Smooth muscle cell (in vitro differentiated cells): ENCODE results near the gene RAB33B. TPM values are rescaled to one million over a fixed set of nuclear protein-coding genes. Genes with fewer than 3 reads are reported as not detected.
"Not testable (repeated sequence)": the region's sequence is repeated elsewhere in the genome, so short reads cannot be mapped to it uniquely, and the experiment has no call there.

Experiments
- DNase-seq: peaks from one replicate; lab custom pipeline; 2025; ENCODE audit not compliant: unreplicated experiment; lab: John Stamatoyannopoulos, UW
- H2AFZ ChIP-seq: fragments of 200-600 bp; sonication (generic); 2 replicates; pipeline ENCODE4 v1.6.0; 2016; ENCODE audit warnings: antibody characterized with exemption, low read depth, mild to moderate bottlenecking
- H3F3A ChIP-seq: fragments of 200-600 bp; sonication (generic); 2 replicates; pipeline ENCODE4 v1.6.0; 2017; ENCODE audit warnings: antibody characterized with exemption, low read depth
- H3K27ac ChIP-seq: fragments of 200-600 bp; sonication (generic); 2 replicates; pipeline ENCODE4 v1.5.1; 2016; ENCODE audit warnings: low read depth, mild to moderate bottlenecking
- H3K27me3 ChIP-seq: fragments of 200-600 bp; sonication (generic); 2 replicates; pipeline ENCODE4 v1.6.1; 2016; ENCODE audit warnings: low read depth, mild to moderate bottlenecking
- H3K36me3 ChIP-seq: fragments of 200-600 bp; sonication (generic); 2 replicates; pipeline ENCODE4 v1.5.1; 2016; ENCODE audit warnings: low read depth
- H3K4me1 ChIP-seq: fragments of 200-600 bp; sonication (generic); 2 replicates; pipeline ENCODE4 v1.5.1; 2016; ENCODE audit warnings: low read depth
- H3K4me2 ChIP-seq: fragments of 200-600 bp; sonication (generic); 2 replicates; pipeline ENCODE4 v1.6.0; 2016; ENCODE audit warnings: mild to moderate bottlenecking
- H3K4me3 ChIP-seq: fragments of 200-600 bp; sonication (generic); 2 replicates; pipeline ENCODE4 v1.5.1; 2016; ENCODE audit warnings: mild to moderate bottlenecking
- H3K79me2 ChIP-seq: fragments of 200-600 bp; sonication (generic); 2 replicates; pipeline ENCODE4 v1.6.0; 2016; ENCODE audit warnings: low read depth, mild to moderate bottlenecking
- H3K9ac ChIP-seq: fragments of 200-600 bp; sonication (generic); 2 replicates; pipeline ENCODE4 v1.6.0; 2016; ENCODE audit warnings: low read depth
- H3K9me3 ChIP-seq: fragments of 200-600 bp; sonication (generic); replicated peaks from 2 replicates; pipeline ENCODE4 v1.5.1; 2016; ENCODE audit warnings: low read depth
- H4K20me1 ChIP-seq: fragments of 200-600 bp; sonication (generic); 2 replicates; pipeline ENCODE4 v1.6.0; 2016; ENCODE audit warnings: low read depth
- WGBS: methylation state at CpG from one replicate; pipeline ENCODE4 v1.1.7; 2016; ENCODE audit warnings: low lambda C conversion rate; 5-methylcytosine and 5-hydroxymethylcytosine counted together
- polyA plus RNA-seq: library from polyadenylated mRNA; unstranded; fragments of >200 nt; fragmentation: Nextera tagmentation; extraction: Ambion mirVana; gene quantifications from 2 replicates; pipeline ENCODE4 v1.2.1, GENCODE V29; 2016
- total RNA-seq: library from RNA; depleted of rRNA; stranded (reverse); fragments of >200 nt; gene quantifications from 2 replicates; pipeline ENCODE4 v1.2.3, GENCODE V29; 2014
- TF ChIP-seq, protein P1 (sequence below): fragments of 200-600 bp; sonication (generic); IDR thresholded peaks from 2 replicates; pipeline ENCODE4 v1.5.1; 2017; ENCODE audit warnings: borderline replicate concordance, mild to moderate bottlenecking, antibody characterized with exemption; ENCODE audit not compliant: insufficient read depth, poor library complexity, severe bottlenecking

The RAB33B gene
- total and polyA plus RNA-seq, 2 experiments from 2014 or later, result 6.3 to 15.8 TPM

DNA sequence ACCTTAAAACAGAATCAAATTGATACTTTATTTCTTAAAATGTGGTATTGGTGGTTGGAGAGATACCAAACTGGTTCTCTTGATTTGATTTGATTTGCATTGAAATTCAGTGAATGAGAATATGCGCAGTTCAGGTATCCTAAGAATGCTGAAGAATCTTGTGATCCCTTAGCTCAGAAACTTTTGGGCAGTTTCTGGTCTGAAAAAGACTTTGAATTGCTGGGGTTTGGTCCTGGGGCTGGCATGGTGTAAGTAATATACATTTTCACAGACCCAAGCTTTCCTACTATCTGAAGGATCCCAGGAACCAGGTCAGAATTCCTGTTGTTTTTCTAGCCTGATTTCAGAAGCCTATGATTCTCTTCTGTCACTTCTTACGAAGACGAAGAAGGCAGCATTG is 6.6 kb downstream of the RAB33B start:
- TF ChIP-seq, protein P1, sequence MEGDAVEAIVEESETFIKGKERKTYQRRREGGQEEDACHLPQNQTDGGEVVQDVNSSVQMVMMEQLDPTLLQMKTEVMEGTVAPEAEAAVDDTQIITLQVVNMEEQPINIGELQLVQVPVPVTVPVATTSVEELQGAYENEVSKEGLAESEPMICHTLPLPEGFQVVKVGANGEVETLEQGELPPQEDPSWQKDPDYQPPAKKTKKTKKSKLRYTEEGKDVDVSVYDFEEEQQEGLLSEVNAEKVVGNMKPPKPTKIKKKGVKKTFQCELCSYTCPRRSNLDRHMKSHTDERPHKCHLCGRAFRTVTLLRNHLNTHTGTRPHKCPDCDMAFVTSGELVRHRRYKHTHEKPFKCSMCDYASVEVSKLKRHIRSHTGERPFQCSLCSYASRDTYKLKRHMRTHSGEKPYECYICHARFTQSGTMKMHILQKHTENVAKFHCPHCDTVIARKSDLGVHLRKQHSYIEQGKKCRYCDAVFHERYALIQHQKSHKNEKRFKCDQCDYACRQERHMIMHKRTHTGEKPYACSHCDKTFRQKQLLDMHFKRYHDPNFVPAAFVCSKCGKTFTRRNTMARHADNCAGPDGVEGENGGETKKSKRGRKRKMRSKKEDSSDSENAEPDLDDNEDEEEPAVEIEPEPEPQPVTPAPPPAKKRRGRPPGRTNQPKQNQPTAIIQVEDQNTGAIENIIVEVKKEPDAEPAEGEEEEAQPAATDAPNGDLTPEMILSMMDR, result no peak
- no peaks in the 10 kb centered on the region for H3K27me3 ChIP-seq
- no peak overlapping the region for H3K4me2 ChIP-seq
- no peak overlapping the region for H3K27ac ChIP-seq
- no peak overlapping the region for H2AFZ ChIP-seq
- H3K36me3 ChIP-seq, result no peaks in the 10 kb centered on the region
- no peak for DNase-seq
- no peak overlapping the region for H3K9ac ChIP-seq
- peaks cover 18% of the 10 kb centered on the region for H3K4me1 ChIP-seq
- 90% methylated on average over 3 of the region's 3 CpGs for WGBS
- H4K20me1 ChIP-seq, result peaks cover 84% of the 10 kb centered on the region
- no peaks in the 10 kb centered on the region for H3F3A ChIP-seq
- H3K4me3 ChIP-seq, result no peak overlapping the region
- peaks cover 96% of the 10 kb centered on the region for H3K79me2 ChIP-seq
- H3K9me3 ChIP-seq, result no peaks in the 10 kb centered on the region

DNA sequence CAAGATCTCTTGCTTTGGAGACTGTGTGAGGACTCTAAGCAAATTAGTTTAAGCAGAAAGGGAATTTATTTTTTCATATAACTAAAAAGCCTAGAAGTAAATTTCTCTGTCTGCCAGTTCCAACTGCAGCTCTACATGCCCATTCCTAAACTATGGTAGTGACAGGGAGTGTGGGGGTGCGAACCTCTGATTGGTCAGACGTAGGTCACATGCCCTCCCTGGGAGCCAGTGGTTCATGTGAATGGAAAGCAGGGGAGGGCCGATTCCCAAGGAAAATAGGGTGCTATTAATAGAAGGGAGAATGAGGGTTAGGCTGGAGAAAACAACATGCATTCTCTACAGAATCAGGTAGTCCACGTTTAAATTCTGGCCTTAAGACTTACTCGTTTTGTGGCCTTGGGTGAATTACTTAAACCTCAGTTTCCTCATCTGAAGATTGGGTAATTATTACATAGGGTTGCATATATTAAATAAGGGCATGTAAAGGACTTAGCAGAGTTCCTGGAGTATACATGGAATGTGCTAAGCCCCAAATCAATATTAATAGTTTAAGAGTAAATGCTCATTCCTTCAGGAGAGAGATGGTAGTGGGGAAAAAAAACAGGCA is 7.2 kb downstream of the RAB33B start:
- H3F3A ChIP-seq, result no peaks in the 10 kb centered on the region
- no peak overlapping the region for H3K4me2 ChIP-seq
- H3K36me3 ChIP-seq, result no peaks in the 10 kb centered on the region
- H3K27ac ChIP-seq, result no peak overlapping the region
- no peaks in the 10 kb centered on the region for H3K9me3 ChIP-seq
- no peaks in the 10 kb centered on the region for H3K27me3 ChIP-seq
- DNase-seq, result no peak
- H3K4me3 ChIP-seq, result no peak overlapping the region
- no peak overlapping the region for H3K9ac ChIP-seq
- peaks cover 14% of the 10 kb centered on the region for H3K4me1 ChIP-seq
- TF ChIP-seq, protein P1, result no peak
- H2AFZ ChIP-seq, result no peak overlapping the region
- peaks cover 84% of the 10 kb centered on the region for H4K20me1 ChIP-seq
- peaks cover 96% of the 10 kb centered on the region for H3K79me2 ChIP-seq
- WGBS, result 83% methylated on average over 5 of the region's 5 CpGs

DNA sequence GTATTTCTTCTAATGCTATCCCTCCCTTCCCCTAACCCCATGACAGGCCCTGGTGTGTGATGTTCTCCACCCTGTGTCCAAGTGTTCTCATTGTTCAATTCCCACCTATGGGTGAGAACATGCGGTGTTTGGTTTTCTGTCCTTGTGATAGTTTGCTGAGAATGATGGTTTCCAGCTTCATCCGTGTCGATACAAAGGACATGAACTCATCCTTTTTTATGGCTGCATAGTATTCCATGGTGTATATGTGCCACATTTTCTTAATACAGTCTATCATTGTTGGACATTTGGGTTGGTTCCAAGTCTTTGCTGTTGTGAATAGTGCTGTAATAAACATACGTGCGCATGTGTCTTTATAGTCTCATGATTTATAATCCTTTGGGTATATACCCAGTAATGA is 10.6 kb downstream of the RAB33B start:
- H3K79me2 ChIP-seq, result peaks cover 95% of the 10 kb centered on the region
- not testable (repeated sequence) for H2AFZ ChIP-seq, H3F3A ChIP-seq, H3K27me3 ChIP-seq, H3K4me3 ChIP-seq, DNase-seq, H3K36me3 ChIP-seq, H3K9ac ChIP-seq, H3K4me2 ChIP-seq, H3K4me1 ChIP-seq, H3K9me3 ChIP-seq, H3K27ac ChIP-seq
- H4K20me1 ChIP-seq, result peaks cover 68% of the 10 kb centered on the region
- WGBS, result 97% methylated on average over 5 of the region's 5 CpGs

DNA sequence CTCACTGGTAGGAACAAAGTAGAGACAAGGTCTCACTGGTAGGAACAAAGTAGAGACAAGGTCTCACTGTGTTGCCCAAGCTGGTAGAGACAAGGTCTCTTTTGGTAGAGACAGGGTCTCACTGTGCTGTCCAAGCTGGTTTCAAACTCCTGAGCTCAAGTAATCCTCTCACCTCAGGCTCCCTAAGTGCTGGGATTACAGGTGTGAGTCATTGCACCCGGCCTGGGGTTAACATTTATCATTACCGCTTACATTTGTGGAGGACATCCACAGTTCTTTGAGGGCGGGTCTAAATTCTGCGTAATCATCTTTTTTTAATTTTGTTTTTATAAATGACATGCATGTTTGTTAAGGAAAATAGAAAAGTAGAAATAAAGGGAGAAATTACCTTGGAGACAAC is 12.0 kb downstream of the RAB33B start:
- H3K79me2 ChIP-seq, result peaks cover 93% of the 10 kb centered on the region
- no peak overlapping the region for H3K4me3 ChIP-seq
- H3K4me1 ChIP-seq, result no peaks in the 10 kb centered on the region
- no peaks in the 10 kb centered on the region for H3K9me3 ChIP-seq
- no peaks in the 10 kb centered on the region for H3K36me3 ChIP-seq
- no peak for DNase-seq
- peaks cover 65% of the 10 kb centered on the region for H4K20me1 ChIP-seq
- H3K27ac ChIP-seq, result no peak overlapping the region
- H3F3A ChIP-seq, result no peaks in the 10 kb centered on the region
- TF ChIP-seq, protein P1, result no peak
- no peak overlapping the region for H3K4me2 ChIP-seq
- WGBS, result 84% methylated on average over 4 of the region's 4 CpGs
- H2AFZ ChIP-seq, result no peak overlapping the region
- H3K9ac ChIP-seq, result no peak overlapping the region
- no peaks in the 10 kb centered on the region for H3K27me3 ChIP-seq

DNA sequence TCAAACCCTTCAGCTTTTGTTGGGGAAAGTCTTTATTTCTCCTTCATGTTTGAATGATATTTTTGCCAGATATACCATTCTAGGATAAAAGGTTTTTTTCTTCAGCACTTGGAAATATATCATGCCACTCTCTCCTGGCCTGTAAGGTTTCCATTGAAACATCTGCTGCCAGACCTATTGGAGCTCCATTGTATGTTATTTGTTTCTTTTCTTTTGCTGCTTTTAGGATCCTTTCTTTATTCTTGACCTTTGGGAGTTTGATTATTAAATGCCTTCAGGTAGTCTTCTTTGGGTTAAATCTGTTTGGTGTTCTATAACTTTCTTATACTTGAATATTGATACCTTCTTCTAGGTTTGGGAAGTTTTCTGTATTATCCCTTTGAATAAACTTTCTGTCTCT is 14.8 kb downstream of the RAB33B start:
- not testable (repeated sequence) for H3K9ac ChIP-seq, H3K4me2 ChIP-seq, DNase-seq, H3K9me3 ChIP-seq, H3K36me3 ChIP-seq, H3K27me3 ChIP-seq, H3F3A ChIP-seq, H3K27ac ChIP-seq, H3K4me1 ChIP-seq, H3K4me3 ChIP-seq, H2AFZ ChIP-seq
- H3K79me2 ChIP-seq, result peaks cover 85% of the 10 kb centered on the region
- peaks cover 54% of the 10 kb centered on the region for H4K20me1 ChIP-seq
